NCI-H69 (cell line): ENCODE data around the gene CEP85.

ENCODE experiments used
- DNase-seq: peaks from one replicate; lab custom pipeline; 2025; lab: John Stamatoyannopoulos, UW

Gene CEP85

GRCh38 chr1:26233903-26234643 is at the start of gene CEP85:
TSS of gene CEP85 (plus strand) at chr1:26234200. CDS start at chr1:26239784, 5,584 bp downstream.
- DNase-seq: peak; percentile 95

GRCh38 chr1:26184883-26185282 is 49.1 kb upstream of the CEP85 start:
- DNase-seq: no peak

- no peak for DNase-seq
Measured at GRCh38 chr1:26187882-26188281, 46.1 kb upstream of the CEP85 start.

- no peak for DNase-seq
Measured at GRCh38 chr1:26188477-26188876, 45.5 kb upstream of the CEP85 start.

- DNase-seq: no peak
Measured at GRCh38 chr1:26189331-26189730, 44.7 kb upstream of the CEP85 start.

- no peak for DNase-seq
Measured at GRCh38 chr1:26189751-26190275, 44.2 kb upstream of the CEP85 start.

- DNase-seq: peak; percentile 30
Measured at GRCh38 chr1:26190373-26190987, 43.5 kb upstream of the CEP85 start, which contains the start of gene CATSPER4. TSS of gene CATSPER4 (plus strand) at chr1:26190602. CDS start at chr1:26190628, 26 bp downstream.

- DNase-seq: no peak
Measured at GRCh38 chr1:26191739-26192138, 42.3 kb upstream of the CEP85 start.

GRCh38 chr1:26195805-26196204 is 38.2 kb upstream of the CEP85 start:
- no peak for DNase-seq

GRCh38 chr1:26197301-26197700 is 36.7 kb upstream of the CEP85 start:
- no peak for DNase-seq

GRCh38 chr1:26197813-26198212 is 36.2 kb upstream of the CEP85 start:
- DNase-seq: no peak

- DNase-seq: no peak
Measured at GRCh38 chr1:26200413-26200812, 33.6 kb upstream of the CEP85 start.

GRCh38 chr1:26203642-26204318 is 30.2 kb upstream of the CEP85 start:
- no peak for DNase-seq

GRCh38 chr1:26210147-26210870 is 23.7 kb upstream of the CEP85 start:
- no peak for DNase-seq

- DNase-seq: no peak
Measured at GRCh38 chr1:26212726-26213125, 21.3 kb upstream of the CEP85 start.

- no peak for DNase-seq
Measured at GRCh38 chr1:26213335-26213905, 20.6 kb upstream of the CEP85 start.

GRCh38 chr1:26215246-26215645 is 18.8 kb upstream of the CEP85 start:
- no peak for DNase-seq

GRCh38 chr1:26218906-26219494 is 15.0 kb upstream of the CEP85 start:
- peak; percentile 71 for DNase-seq

- peak; percentile 66 for DNase-seq
Measured at GRCh38 chr1:26220199-26220912, 13.6 kb upstream of the CEP85 start.

GRCh38 chr1:26221094-26221493 is 12.9 kb upstream of the CEP85 start:
- peak; percentile 14 for DNase-seq

GRCh38 chr1:26224606-26225005 is 9.4 kb upstream of the CEP85 start:
- no peak for DNase-seq
